ENCODE data around the gene FOXL1. TPM values are rescaled to one million over a fixed set of nuclear protein-coding genes. Genes with fewer than 3 reads are reported as not detected.

FOXL1 gene
- total RNA-seq, 1 donor from 2014 or later: 0.05 TPM

DNA sequence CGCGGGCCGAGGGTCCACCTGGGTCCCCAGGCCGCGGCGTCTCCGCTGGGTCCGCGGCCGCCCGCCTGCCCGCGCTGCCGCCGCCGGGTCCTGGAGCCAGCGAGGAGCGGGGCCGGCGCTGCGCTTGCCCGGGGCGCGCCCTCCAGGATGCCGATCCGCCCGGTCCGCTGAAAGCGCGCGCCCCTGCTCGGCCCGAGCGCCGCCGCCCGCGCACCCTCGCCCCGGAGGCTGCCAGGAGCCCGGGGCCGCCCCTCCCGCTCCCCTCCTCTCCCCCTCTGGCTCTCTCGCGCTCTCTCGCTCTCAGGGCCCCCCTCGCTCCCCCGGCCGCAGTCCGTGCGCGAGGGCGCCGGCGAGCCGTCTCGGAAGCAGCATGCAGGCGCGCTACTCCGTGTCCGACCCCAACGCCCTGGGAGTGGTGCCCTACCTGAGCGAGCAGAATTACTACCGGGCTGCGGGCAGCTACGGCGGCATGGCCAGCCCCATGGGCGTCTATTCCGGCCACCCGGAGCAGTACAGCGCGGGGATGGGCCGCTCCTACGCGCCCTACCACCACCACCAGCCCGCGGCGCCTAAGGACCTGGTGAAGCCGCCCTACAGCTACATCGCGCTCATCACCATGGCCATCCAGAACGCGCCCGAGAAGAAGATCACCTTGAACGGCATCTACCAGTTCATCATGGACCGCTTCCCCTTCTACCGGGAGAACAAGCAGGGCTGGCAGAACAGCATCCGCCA is 11.2 kb upstream of the FOXL1 start:
- intact Hi-C loops (cut with micrococcal nuclease): loop anchor here (2.0 to 10.0 kb wide), 2 partner anchors 70 to 168 kb away; no protein-coding TSS in a partner anchor
- Mint-ChIP-seq H3K27me3 (ENCODE audit: low read depth) (peaks cover 68% of the 10 kb centered on the region), H3K36me3 (ENCODE audit: low read depth) (no peaks in the 10 kb centered on the region), H3K27ac (no peak overlapping the region), H3K4me1 (ENCODE audit: low read depth) (peaks cover 5% of the 10 kb centered on the region), H3K4me3 (ENCODE audit: low read depth) (no peak overlapping the region), H3K9me3 (no peaks in the 10 kb centered on the region)
- DNase-seq (ENCODE audit: low spot score): no peak

- peaks cover 67% of the 10 kb centered on the region for H3K27me3 Mint-ChIP-seq (ENCODE audit: low read depth)
- no peak overlapping the region for H3K27ac Mint-ChIP-seq
Observed at GRCh38 chr16:86567701-86568581, 10.4 kb upstream of the FOXL1 start.

DNA sequence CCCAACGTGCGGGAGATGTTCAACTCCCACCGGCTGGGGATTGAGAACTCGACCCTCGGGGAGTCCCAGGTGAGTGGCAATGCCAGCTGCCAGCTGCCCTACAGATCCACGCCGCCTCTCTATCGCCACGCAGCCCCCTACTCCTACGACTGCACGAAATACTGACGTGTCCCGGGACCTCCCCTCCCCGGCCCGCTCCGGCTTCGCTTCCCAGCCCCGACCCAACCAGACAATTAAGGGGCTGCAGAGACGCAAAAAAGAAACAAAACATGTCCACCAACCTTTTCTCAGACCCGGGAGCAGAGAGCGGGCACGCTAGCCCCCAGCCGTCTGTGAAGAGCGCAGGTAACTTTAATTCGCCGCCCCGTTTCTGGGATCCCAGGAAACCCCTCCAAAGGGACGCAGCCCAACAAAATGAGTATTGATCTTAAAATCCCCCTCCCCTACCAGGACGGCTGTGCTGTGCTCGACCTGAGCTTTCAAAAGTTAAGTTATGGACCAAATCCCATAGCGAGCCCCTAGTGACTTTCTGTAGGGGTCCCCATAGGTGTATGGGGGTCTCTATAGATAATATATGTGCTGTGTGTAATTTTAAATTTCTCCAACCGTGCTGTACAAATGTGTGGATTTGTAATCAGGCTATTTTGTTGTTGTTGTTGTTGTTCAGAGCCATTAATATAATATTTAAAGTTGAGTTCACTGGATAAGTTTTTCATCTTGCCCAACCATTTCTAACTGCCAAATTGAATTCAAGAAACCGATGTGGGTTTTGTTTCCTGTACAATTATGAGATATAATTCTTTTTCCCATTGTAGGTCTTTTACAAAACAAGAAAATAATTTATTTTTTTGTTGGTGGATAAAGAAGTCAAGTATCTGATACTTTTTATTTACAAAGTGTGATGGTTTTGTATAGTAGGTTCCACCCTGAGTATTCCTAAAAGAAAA is 9.4 kb upstream of the FOXL1 start:
- intact Hi-C loops (cut with micrococcal nuclease): loop anchor here (10.0 kb wide), 1 partner anchor 166 kb away; no protein-coding TSS in a partner anchor
- H3K4me3 Mint-ChIP-seq (ENCODE audit: low read depth): no peak overlapping the region
- no peaks in the 10 kb centered on the region for H3K9me3 Mint-ChIP-seq
- H3K27me3 Mint-ChIP-seq (ENCODE audit: low read depth): peaks cover 60% of the 10 kb centered on the region
- H3K27ac Mint-ChIP-seq: no peak overlapping the region
- DNase-seq (ENCODE audit: low spot score): no peak
- H3K36me3 Mint-ChIP-seq (ENCODE audit: low read depth): no peaks in the 10 kb centered on the region
- H3K4me1 Mint-ChIP-seq (ENCODE audit: low read depth): peaks cover 2% of the 10 kb centered on the region

More at GRCh38 chr16:86567701-86568581, 10.4 kb upstream of the FOXL1 start:
- no peak for DNase-seq (ENCODE audit: low spot score)
- Mint-ChIP-seq H3K9me3 (no peaks in the 10 kb centered on the region), H3K4me1 (ENCODE audit: low read depth) (peaks cover 5% of the 10 kb centered on the region), H3K36me3 (ENCODE audit: low read depth) (no peaks in the 10 kb centered on the region), H3K4me3 (ENCODE audit: low read depth) (no peak overlapping the region)
- intact Hi-C loops (cut with micrococcal nuclease): loop anchor here (2.0 to 10.0 kb wide), 2 partner anchors 71 to 167 kb away; no protein-coding TSS in a partner anchor

GRCh38 chr16:86569701-86570447 is 8.5 kb upstream of the FOXL1 start:
- no peak overlapping the region for H3K4me3 Mint-ChIP-seq (ENCODE audit: low read depth)
- no peak overlapping the region for H3K27ac Mint-ChIP-seq
- H3K4me1 Mint-ChIP-seq (ENCODE audit: low read depth): no peaks in the 10 kb centered on the region
- DNase-seq (ENCODE audit: low spot score): no peak
- no peaks in the 10 kb centered on the region for H3K36me3 Mint-ChIP-seq (ENCODE audit: low read depth)
- H3K27me3 Mint-ChIP-seq (ENCODE audit: low read depth): peaks cover 59% of the 10 kb centered on the region
- intact Hi-C loops (cut with micrococcal nuclease): loop anchor here (10.0 kb wide), 1 partner anchor 165 kb away; no protein-coding TSS in a partner anchor
- H3K9me3 Mint-ChIP-seq: no peaks in the 10 kb centered on the region

DNA sequence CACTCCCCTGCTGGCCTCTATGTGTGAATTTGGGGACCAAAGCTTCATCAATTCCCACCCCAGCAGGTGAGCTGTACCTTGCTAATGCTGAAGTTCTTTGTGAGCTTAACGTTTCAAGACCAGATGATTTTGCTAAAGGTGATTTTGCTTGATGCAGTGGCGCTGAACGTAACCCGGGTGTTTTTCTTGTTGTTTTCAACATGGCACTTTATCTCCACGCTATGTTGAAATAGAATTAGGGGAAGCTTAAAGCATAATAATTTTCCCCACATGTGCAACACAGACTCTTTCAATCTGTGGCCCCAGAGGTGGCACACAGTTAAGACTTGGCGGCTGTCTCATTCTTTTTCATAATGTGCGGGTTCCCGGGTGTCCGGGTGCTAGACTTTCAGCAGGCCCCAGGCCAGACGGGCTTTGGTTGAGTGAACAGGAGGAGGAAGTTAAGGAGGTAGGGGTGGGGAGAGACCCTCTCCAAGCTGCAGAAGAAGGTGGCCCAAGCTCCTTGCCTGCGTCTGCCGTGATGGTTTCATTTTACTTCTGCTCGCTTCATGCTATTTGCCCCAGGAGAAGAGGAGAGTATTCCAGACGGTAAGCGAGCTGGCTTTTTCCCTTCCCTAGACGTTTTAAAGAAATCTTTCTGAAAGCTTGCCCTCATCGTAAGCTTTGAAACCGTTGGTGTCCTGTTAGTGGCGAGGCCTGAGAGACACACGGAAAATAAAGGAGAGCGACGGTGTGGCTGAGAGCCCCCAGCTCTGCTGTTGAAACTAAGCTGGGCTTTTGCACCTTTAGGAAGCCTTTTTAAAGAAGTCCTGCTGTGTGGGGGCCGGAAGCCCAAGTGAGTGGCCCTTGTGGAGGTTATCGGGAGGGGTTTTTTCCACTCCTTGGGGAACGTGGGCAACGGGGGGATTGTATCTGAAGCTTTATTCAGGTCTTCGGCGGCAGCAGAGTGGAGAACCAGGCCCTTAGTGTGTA is 7.5 kb upstream of the FOXL1 start:
- Mint-ChIP-seq H3K4me3 (ENCODE audit: low read depth) (no peak overlapping the region), H3K4me1 (ENCODE audit: low read depth) (no peaks in the 10 kb centered on the region), H3K27me3 (ENCODE audit: low read depth) (peaks cover 58% of the 10 kb centered on the region), H3K27ac (no peak overlapping the region), H3K36me3 (ENCODE audit: low read depth) (no peaks in the 10 kb centered on the region), H3K9me3 (no peaks in the 10 kb centered on the region)
- intact Hi-C loops (cut with micrococcal nuclease): no loop called here
- DNase-seq (ENCODE audit: low spot score): no peak

DNA sequence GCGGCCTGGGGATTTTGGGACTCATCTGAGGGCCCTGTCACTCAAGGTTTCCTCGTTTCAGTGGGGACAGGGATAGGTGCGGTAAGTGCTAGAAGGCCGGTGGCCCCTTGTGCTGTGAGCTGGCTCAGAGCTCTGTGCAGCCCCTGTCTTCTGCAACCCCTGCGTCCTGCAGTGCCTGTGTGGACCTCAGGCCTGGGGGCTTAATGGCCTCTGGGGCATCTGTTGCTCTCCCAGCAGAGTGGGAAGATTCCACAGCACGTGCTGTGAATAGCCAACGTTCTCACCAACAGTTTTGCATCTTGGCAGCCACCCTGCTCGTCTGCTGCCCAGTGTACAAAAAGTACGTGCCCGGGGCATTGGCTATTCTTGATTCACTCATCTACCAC is 6.8 kb upstream of the FOXL1 start:
- intact Hi-C loops (cut with micrococcal nuclease): no loop called here

DNA sequence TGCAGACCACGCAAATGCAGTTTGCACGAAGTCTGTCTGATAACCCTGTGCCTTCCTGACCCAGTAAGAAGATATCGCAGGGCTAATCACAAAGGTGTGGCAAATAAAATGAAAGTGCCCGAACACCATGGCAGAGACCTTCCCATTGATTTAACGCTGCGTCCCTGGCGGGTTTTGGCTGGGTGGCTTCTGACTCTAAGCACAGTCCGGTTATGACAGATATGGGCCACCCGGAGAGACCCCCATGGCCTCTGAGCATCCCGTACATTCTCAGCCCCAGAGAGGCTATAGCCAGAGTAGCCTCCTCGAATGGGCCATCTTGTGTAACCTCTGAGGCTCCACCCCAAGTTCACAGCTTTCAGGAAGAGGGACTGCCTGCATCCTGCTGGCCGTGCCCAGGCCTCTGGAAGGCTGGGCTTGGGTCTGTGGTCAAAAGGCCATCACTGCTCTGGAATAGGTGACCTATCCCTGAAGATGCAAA is 6.3 kb upstream of the FOXL1 start:
- no peaks in the 10 kb centered on the region for H3K9me3 Mint-ChIP-seq
- peaks cover 8% of the 10 kb centered on the region for H3K4me1 Mint-ChIP-seq (ENCODE audit: low read depth)
- H3K27ac Mint-ChIP-seq: no peak overlapping the region
- DNase-seq (ENCODE audit: low spot score): no peak
- H3K4me3 Mint-ChIP-seq (ENCODE audit: low read depth): no peak overlapping the region
- peaks cover 62% of the 10 kb centered on the region for H3K27me3 Mint-ChIP-seq (ENCODE audit: low read depth)
- no peaks in the 10 kb centered on the region for H3K36me3 Mint-ChIP-seq (ENCODE audit: low read depth)
- intact Hi-C loops (cut with micrococcal nuclease): no loop called here

More for the DNA sequence above, 6.8 kb upstream of the FOXL1 start:
- Mint-ChIP-seq H3K27ac (no peak overlapping the region), H3K36me3 (ENCODE audit: low read depth) (no peaks in the 10 kb centered on the region), H3K27me3 (ENCODE audit: low read depth) (peaks cover 59% of the 10 kb centered on the region), H3K4me1 (ENCODE audit: low read depth) (peaks cover 4% of the 10 kb centered on the region), H3K4me3 (ENCODE audit: low read depth) (no peak overlapping the region), H3K9me3 (no peaks in the 10 kb centered on the region)
- DNase-seq (ENCODE audit: low spot score): no peak

GRCh38 chr16:86572606-86573005 is 5.7 kb upstream of the FOXL1 start:
- Mint-ChIP-seq H3K4me3 (ENCODE audit: low read depth) (no peak overlapping the region), H3K9me3 (no peaks in the 10 kb centered on the region), H3K27me3 (ENCODE audit: low read depth) (peaks cover 62% of the 10 kb centered on the region), H3K36me3 (ENCODE audit: low read depth) (no peaks in the 10 kb centered on the region), H3K4me1 (ENCODE audit: low read depth) (peaks cover 10% of the 10 kb centered on the region), H3K27ac (no peak overlapping the region)
- no peak for DNase-seq (ENCODE audit: low spot score)
- intact Hi-C loops (cut with micrococcal nuclease): no loop called here

DNA sequence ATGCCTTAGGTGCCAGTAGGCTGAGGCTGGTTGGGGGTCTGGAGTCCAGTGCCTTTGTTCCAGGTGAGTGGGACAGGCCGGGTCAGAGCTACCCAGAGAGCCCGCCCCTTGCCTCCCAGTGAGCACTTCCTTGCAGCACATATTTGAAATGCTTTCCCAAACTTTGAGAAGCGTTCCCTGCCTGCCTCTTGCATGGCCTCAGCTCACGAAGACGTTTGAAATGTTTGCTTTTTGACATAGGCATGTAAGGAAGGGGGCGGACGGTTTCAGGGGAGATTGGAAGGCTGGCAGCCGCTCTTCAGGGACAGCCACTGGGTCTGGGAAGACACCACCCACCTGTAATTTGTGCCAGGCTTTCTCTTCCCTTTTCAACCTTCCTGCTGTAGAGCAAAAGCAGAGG is 5.1 kb upstream of the FOXL1 start:
- Mint-ChIP-seq H3K27ac (no peak overlapping the region), H3K4me1 (ENCODE audit: low read depth) (peaks cover 10% of the 10 kb centered on the region), H3K4me3 (ENCODE audit: low read depth) (no peak overlapping the region), H3K27me3 (ENCODE audit: low read depth) (peaks cover 68% of the 10 kb centered on the region), H3K36me3 (ENCODE audit: low read depth) (no peaks in the 10 kb centered on the region), H3K9me3 (no peaks in the 10 kb centered on the region)
- intact Hi-C loops (cut with micrococcal nuclease): no loop called here
- DNase-seq (ENCODE audit: low spot score): no peak

- Mint-ChIP-seq H3K27me3 (ENCODE audit: low read depth) (peaks cover 69% of the 10 kb centered on the region), H3K4me1 (ENCODE audit: low read depth) (peaks cover 10% of the 10 kb centered on the region), H3K4me3 (ENCODE audit: low read depth) (no peak overlapping the region), H3K9me3 (no peaks in the 10 kb centered on the region), H3K27ac (no peak overlapping the region), H3K36me3 (ENCODE audit: low read depth) (no peaks in the 10 kb centered on the region)
- intact Hi-C loops (cut with micrococcal nuclease): no loop called here
- DNase-seq (ENCODE audit: low spot score): no peak
Observed at GRCh38 chr16:86573646-86574508, 4.5 kb upstream of the FOXL1 start.

All from activated T-helper 2 cell treated with anti-CD3 and anti-CD28 coated beads, Interferon-gamma antibody, Interleukin-2, Interleukin-4, amounts not matched to agents 10 μg/mL and 5 μg/mL and 100 μg/mL, durations not matched to agents 14 hours and 24 hours and 36 hours (primary cell).